Omental fat pad (tissue), 4 donors: ENCODE data around the gene CHAF1A. TPM values are rescaled to one million over a fixed set of nuclear protein-coding genes. Genes with fewer than 3 reads are reported as not detected.

Experiments
- ATAC-seq: fragments of 150-250 bp; one replicate; pipeline ENCODE4 v1.9.1; 2016; ENCODE audit warnings: mild to moderate bottlenecking, moderate library complexity; ENCODE audit not compliant: low FRiP score
- DNase-seq: peaks from one replicate; pipeline ENCODE4 v3.0.0-alpha.2; 2019; ENCODE audit warnings: low spot score
- total RNA-seq, 4 donors: library from RNA; depleted of rRNA; stranded (reverse); fragments of >200 nt; gene quantifications; one replicate each; pipeline ENCODE4 v1.1.0, GENCODE V29; 2016
- TF ChIP-seq, protein P1 (sequence below), 3 donors: fragments of 450-650 bp; IDR thresholded peaks; one replicate each; pipeline ENCODE4 v1.5.1; 2016 to 2017; ENCODE audit warnings: antibody characterized with exemption in 3 of 3, mild to moderate bottlenecking in 3 of 3, moderate library complexity in 2 of 3

Gene CHAF1A
- total RNA-seq, 4 donors from 2014 or later, result 3.9 to 6.5 (median 4.1) TPM

DNA sequence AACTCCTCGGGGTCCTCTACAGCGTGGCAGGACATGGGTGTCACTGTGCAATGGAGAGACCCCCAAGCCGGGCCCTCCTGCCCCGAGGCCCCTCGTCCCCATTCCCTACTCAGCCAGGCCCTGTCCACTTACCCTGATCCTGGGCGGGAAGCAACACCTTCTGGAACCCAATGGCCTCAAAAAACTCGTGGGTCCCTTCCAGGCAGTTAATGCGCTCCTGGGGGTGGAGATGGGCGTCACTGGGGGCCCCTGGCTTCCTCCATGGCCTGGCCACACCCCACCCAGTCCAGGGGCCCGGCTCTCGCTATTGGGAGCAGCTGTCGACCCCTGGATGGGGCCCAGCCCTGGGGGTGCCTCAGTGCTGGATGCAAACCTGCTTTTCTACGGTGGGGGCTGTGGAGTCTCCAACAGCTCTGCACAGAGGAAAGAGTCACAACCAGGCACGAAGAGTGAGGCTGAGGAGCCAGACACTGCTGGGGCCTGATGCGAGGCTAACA, 44.3 kb downstream of the CHAF1A start:
- TF ChIP-seq, protein P1, sequence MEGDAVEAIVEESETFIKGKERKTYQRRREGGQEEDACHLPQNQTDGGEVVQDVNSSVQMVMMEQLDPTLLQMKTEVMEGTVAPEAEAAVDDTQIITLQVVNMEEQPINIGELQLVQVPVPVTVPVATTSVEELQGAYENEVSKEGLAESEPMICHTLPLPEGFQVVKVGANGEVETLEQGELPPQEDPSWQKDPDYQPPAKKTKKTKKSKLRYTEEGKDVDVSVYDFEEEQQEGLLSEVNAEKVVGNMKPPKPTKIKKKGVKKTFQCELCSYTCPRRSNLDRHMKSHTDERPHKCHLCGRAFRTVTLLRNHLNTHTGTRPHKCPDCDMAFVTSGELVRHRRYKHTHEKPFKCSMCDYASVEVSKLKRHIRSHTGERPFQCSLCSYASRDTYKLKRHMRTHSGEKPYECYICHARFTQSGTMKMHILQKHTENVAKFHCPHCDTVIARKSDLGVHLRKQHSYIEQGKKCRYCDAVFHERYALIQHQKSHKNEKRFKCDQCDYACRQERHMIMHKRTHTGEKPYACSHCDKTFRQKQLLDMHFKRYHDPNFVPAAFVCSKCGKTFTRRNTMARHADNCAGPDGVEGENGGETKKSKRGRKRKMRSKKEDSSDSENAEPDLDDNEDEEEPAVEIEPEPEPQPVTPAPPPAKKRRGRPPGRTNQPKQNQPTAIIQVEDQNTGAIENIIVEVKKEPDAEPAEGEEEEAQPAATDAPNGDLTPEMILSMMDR (IDR thresholded peaks at IDR 0.05), result no peak
- ATAC-seq, result no peak
- no peak for DNase-seq

- DNase-seq, result no peak
- no peak for ATAC-seq
- TF ChIP-seq, protein P1 (IDR thresholded peaks at IDR 0.05), result no peak
Observed at GRCh38 chr19:4447327-4448146, 45.1 kb downstream of the CHAF1A start.

DNA sequence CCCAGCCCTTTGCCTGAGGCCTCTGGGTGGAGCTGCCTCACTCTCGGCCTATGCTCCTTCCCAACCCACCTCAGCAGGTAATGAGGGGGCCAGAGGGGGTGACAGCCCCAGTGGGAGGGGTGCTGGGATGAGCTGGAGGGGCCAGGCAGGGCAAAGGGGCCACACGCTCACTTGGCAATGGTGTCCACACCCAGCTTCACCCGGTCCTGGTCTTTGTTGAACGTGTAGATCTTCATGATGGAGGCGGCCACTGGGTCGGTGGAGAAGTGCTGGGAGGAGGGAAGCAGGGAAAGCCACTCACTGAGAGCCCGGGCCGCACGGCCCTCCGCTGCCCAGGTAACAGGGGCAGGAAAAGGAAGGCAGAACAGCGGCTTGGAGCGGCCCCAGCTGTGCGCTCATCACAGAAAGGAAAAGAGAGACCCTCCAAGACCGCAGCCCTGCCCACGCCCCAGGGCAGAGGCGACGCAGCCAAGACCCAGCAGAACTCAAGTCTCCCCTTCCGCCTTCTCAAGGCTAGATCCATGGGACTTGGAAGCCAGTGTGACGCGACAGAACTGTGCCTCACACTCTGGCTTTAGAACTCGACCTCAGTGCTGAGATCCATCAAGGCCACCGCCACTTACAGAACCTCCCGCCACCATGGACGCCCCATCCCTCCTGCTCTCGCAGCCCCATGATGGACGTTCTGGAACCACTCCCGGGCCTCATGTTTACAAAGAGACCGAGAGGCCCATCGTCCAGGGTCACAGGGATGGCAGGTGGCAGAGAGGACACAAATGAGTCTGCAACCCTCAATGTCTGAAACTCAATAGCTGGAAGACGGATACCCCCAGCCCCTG, 45.9 kb downstream of the CHAF1A start:
- TF ChIP-seq, protein P1 (IDR thresholded peaks at IDR 0.05), result no peak
- DNase-seq (no peak), ATAC-seq (no peak)

- TF ChIP-seq, protein P1 (IDR thresholded peaks at IDR 0.05), result no peak
- DNase-seq, result no peak
- ATAC-seq, result no peak
Observed at GRCh38 chr19:4449022-4449638, 46.7 kb downstream of the CHAF1A start.

- no peak for DNase-seq
- TF ChIP-seq, protein P1 (IDR thresholded peaks at IDR 0.05), result no peak
- ATAC-seq, result no peak
Observed at GRCh38 chr19:4449639-4450028, 47.2 kb downstream of the CHAF1A start.

DNA sequence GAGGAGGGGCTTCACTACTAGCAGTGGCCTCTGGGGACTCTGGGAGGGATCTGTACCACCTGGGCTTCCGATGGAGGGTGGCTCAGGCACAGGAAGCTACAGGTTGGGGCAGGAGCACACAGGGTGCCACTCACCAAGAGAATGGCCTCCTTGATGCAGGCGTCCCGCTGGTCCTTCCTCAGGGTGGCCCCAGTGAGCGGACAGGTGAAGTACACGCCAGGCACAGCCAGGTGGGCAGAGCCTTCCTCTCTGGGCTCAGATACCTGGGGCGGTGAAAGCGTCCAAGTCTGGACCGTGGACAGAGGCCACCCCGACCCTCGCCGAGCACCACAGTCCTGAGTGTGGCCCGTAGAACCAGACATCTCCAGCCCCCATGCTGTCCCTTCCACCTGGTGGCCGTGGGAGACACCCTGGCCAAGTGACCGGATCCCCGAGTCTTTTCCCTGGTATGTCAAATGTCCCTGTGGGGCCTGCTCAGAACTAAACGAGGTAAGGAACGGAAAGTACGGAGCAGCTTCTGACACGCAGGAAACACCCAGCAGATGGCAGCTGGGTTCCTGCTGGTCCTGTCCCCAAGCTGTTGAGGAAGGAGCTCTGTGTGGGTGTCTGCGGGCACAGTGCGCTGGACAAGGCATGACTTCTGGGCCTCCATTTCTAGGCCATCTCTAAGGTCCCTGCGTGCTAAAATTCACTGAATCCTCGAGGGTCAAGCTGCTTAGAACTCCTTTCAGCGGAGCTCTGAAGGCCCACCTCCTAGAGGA, 50.0 kb downstream of the CHAF1A start:
- ATAC-seq, result no peak
- TF ChIP-seq, protein P1 (IDR thresholded peaks at IDR 0.05), result no peak
- no peak for DNase-seq
